Activated CD4-positive, alpha-beta memory T cell treated with anti-CD3 and anti-CD28 coated beads, Interleukin-2, amount 10 ng/mL, durations not matched to agents 7 days and 5 days (primary cell): ENCODE data around the gene GPR183. TPM values are rescaled to one million over a fixed set of nuclear protein-coding genes. Genes with fewer than 3 reads are reported as not detected.

Experiments used
- CTCF ChIA-PET: fragments of 350-600 bp; sonication (Branson Sonifier 250); formaldehyde crosslinking; loops from one replicate; lab custom pipeline; 2021; ENCODE audit warnings: antibody characterized with exemption, inconsistent platforms; lab: Charles Lee
- POLR2A ChIA-PET: fragments of 350-600 bp; sonication (Branson Sonifier 250); formaldehyde crosslinking; loops from one replicate; lab custom pipeline; 2021; ENCODE audit warnings: antibody characterized with exemption; lab: Charles Lee
- DNase-seq: peaks from one replicate; pipeline ENCODE4 v3.0.0-alpha.2; 2020
- H3K27ac Mint-ChIP-seq: one replicate; pipeline ENCODE4 v1.8.0; 2021; ENCODE audit warnings: mild to moderate bottlenecking, mixed read lengths
- H3K27me3 Mint-ChIP-seq: one replicate; pipeline ENCODE4 v1.8.0; 2021; ENCODE audit warnings: mixed read lengths
- H3K36me3 Mint-ChIP-seq: one replicate; pipeline ENCODE4 v1.8.0; 2021; ENCODE audit warnings: low read depth, mixed read lengths
- H3K4me1 Mint-ChIP-seq: one replicate; pipeline ENCODE4 v1.8.0; 2021; ENCODE audit warnings: mixed read lengths
- H3K4me3 Mint-ChIP-seq: one replicate; pipeline ENCODE4 v1.8.0; 2021; ENCODE audit warnings: mild to moderate bottlenecking, mixed read lengths
- H3K9me3 Mint-ChIP-seq: one replicate; pipeline ENCODE4 v1.8.0; 2021; ENCODE audit warnings: mixed read lengths
- total RNA-seq, 2 experiments: library from RNA; stranded (reverse); gene quantifications; one replicate each; pipeline ENCODE4 v1.2.3, GENCODE V29; 2021

Gene GPR183
- total RNA-seq, 2 experiments from 2014 or later, result 43.7 to 46.2 TPM

- peaks cover 66% of the 10 kb centered on the region for H3K36me3 Mint-ChIP-seq
These were observed 17.4 kb downstream of the GPR183 start for GRCh38 chr13:99289674-99290337.

GRCh38 chr13:99289271-99289670 lies 17.9 kb downstream of the GPR183 start:
- H3K9me3 Mint-ChIP-seq, result no peaks in the 10 kb centered on the region
- H3K4me3 Mint-ChIP-seq, result no peak overlapping the region
- peaks cover 63% of the 10 kb centered on the region for H3K36me3 Mint-ChIP-seq
- H3K27ac Mint-ChIP-seq, result peak overlapping the region; percentile 84
- no peak for DNase-seq
- POLR2A ChIA-PET, result interaction anchor here (1.0 to 21.6 kb wide), 8 partner anchors 9 to 211 kb away, joined by 3 to 393 read pairs (median 5); partner anchors contain the start of gene GPR183
- H3K4me1 Mint-ChIP-seq, result peaks cover 81% of the 10 kb centered on the region
- CTCF ChIA-PET, result interaction anchor here (1.1 to 3.1 kb wide), 7 partner anchors 15 to 147 kb away, joined by 4 to 17 read pairs (median 6); no protein-coding TSS in a partner anchor
- H3K27me3 Mint-ChIP-seq, result no peaks in the 10 kb centered on the region

More at GRCh38 chr13:99289674-99290337, 17.4 kb downstream of the GPR183 start:
- Mint-ChIP-seq H3K4me3 (no peak overlapping the region), H3K4me1 (peaks cover 78% of the 10 kb centered on the region), H3K27ac (peak overlapping the region; percentile 84), H3K27me3 (no peaks in the 10 kb centered on the region), H3K9me3 (no peaks in the 10 kb centered on the region)
- peak; percentile 70 for DNase-seq
- ChIA-PET POLR2A (interaction anchor here (1.0 to 21.6 kb wide), 9 partner anchors 9 to 211 kb away, joined by 3 to 393 read pairs (median 5); partner anchors contain the start of gene GPR183), CTCF (interaction anchor here (1.3 to 3.1 kb wide), 3 partner anchors 20 to 62 kb away, joined by 4 to 14 read pairs (median 6); no protein-coding TSS in a partner anchor)

GRCh38 chr13:99288089-99288488 lies 19.1 kb downstream of the GPR183 start:
- POLR2A ChIA-PET, result interaction anchor here (0.8 to 21.6 kb wide), 8 partner anchors 8 to 93 kb away, joined by 3 to 393 read pairs (median 5); partner anchors contain the start of gene GPR183
- H3K27me3 Mint-ChIP-seq, result no peaks in the 10 kb centered on the region
- DNase-seq, result peak; percentile 60
- peaks cover 73% of the 10 kb centered on the region for H3K4me1 Mint-ChIP-seq
- CTCF ChIA-PET, result interaction anchor here (1.1 to 3.1 kb wide), 7 partner anchors 10 to 148 kb away, joined by 3 to 17 read pairs (median 6); no protein-coding TSS in a partner anchor
- peaks cover 51% of the 10 kb centered on the region for H3K36me3 Mint-ChIP-seq
- peak overlapping the region; percentile 84 for H3K27ac Mint-ChIP-seq
- no peak overlapping the region for H3K4me3 Mint-ChIP-seq
- no peaks in the 10 kb centered on the region for H3K9me3 Mint-ChIP-seq

GRCh38 chr13:99287551-99287950 lies 19.6 kb downstream of the GPR183 start:
- POLR2A ChIA-PET, result interaction anchor here (1.0 to 21.6 kb wide), 4 partner anchors 7 to 27 kb away, joined by 3 to 393 read pairs (median 6); partner anchors contain the start of gene GPR183
- no peak for DNase-seq
- Mint-ChIP-seq H3K4me1 (peaks cover 74% of the 10 kb centered on the region), H3K27me3 (no peaks in the 10 kb centered on the region), H3K36me3 (peaks cover 46% of the 10 kb centered on the region), H3K9me3 (no peaks in the 10 kb centered on the region), H3K27ac (peak overlapping the region; percentile 84), H3K4me3 (no peak overlapping the region)
- CTCF ChIA-PET, result interaction anchor here (0.7 to 3.1 kb wide), 7 partner anchors 17 to 714 kb away, joined by 3 to 17 read pairs (median 6); no protein-coding TSS in a partner anchor

- DNase-seq, result no peak
- Mint-ChIP-seq H3K27me3 (no peaks in the 10 kb centered on the region), H3K9me3 (no peaks in the 10 kb centered on the region), H3K27ac (no peak overlapping the region), H3K4me1 (peaks cover 81% of the 10 kb centered on the region), H3K36me3 (peaks cover 38% of the 10 kb centered on the region), H3K4me3 (no peak overlapping the region)
- CTCF ChIA-PET, result interaction anchor here (1.2 to 5.2 kb wide), 2 partner anchors 12 to 15 kb away, joined by 3 to 33 read pairs; no protein-coding TSS in a partner anchor
- POLR2A ChIA-PET, result interaction anchor here (1.1 to 21.6 kb wide), 3 partner anchors 17 to 81 kb away, joined by 3 to 393 read pairs (median 3); partner anchors contain the start of gene GPR183
These were observed 21.6 kb downstream of the GPR183 start for GRCh38 chr13:99285432-99286182.

GRCh38 chr13:99282264-99283231 lies 24.7 kb downstream of the GPR183 start:
- H3K27me3 Mint-ChIP-seq, result no peaks in the 10 kb centered on the region
- H3K9me3 Mint-ChIP-seq, result no peaks in the 10 kb centered on the region
- peaks cover 40% of the 10 kb centered on the region for H3K36me3 Mint-ChIP-seq
- H3K27ac Mint-ChIP-seq, result peak overlapping the region; percentile 85
- POLR2A ChIA-PET, result interaction anchor here (1.0 to 21.6 kb wide), 11 partner anchors 11 to 219 kb away, joined by 3 to 393 read pairs (median 4); partner anchors contain the start of genes GPR183 and TM9SF2
- CTCF ChIA-PET, result interaction anchor here (0.7 to 5.2 kb wide), 6 partner anchors 12 to 385 kb away, joined by 3 to 33 read pairs (median 5); no protein-coding TSS in a partner anchor
- peaks cover 80% of the 10 kb centered on the region for H3K4me1 Mint-ChIP-seq
- peak overlapping the region; percentile 40 for H3K4me3 Mint-ChIP-seq
- no peak for DNase-seq

GRCh38 chr13:99281811-99282263 lies 25.4 kb downstream of the GPR183 start:
- DNase-seq, result peak; percentile 70
- H3K4me3 Mint-ChIP-seq, result no peak overlapping the region
- peak overlapping the region; percentile 85 for H3K27ac Mint-ChIP-seq
- no peaks in the 10 kb centered on the region for H3K9me3 Mint-ChIP-seq
- H3K36me3 Mint-ChIP-seq, result peaks cover 40% of the 10 kb centered on the region
- POLR2A ChIA-PET, result interaction anchor here (1.0 to 21.6 kb wide), 8 partner anchors 11 to 220 kb away, joined by 3 to 393 read pairs (median 5); partner anchors contain the start of genes GPR183 and TM9SF2
- H3K4me1 Mint-ChIP-seq, result peaks cover 79% of the 10 kb centered on the region
- CTCF ChIA-PET, result interaction anchor here (0.7 to 5.2 kb wide), 4 partner anchors 11 to 155 kb away, joined by 3 to 33 read pairs (median 6); no protein-coding TSS in a partner anchor
- H3K27me3 Mint-ChIP-seq, result no peaks in the 10 kb centered on the region

- H3K4me3 Mint-ChIP-seq, result no peak overlapping the region
- POLR2A ChIA-PET, result interaction anchor here (0.6 to 21.6 kb wide), 7 partner anchors 8 to 101 kb away, joined by 3 to 393 read pairs (median 3); partner anchors contain the start of genes GPR183 and UBAC2
- H3K27me3 Mint-ChIP-seq, result no peaks in the 10 kb centered on the region
- no peak for DNase-seq
- H3K27ac Mint-ChIP-seq, result no peak overlapping the region
- CTCF ChIA-PET, result interaction anchor here (0.7 to 1.4 kb wide), 3 partner anchors 14 to 145 kb away, joined by 3 to 4 read pairs (median 3); no protein-coding TSS in a partner anchor
- peaks cover 36% of the 10 kb centered on the region for H3K36me3 Mint-ChIP-seq
- peaks cover 84% of the 10 kb centered on the region for H3K4me1 Mint-ChIP-seq
- H3K9me3 Mint-ChIP-seq, result no peaks in the 10 kb centered on the region
These were observed 27.0 kb downstream of the GPR183 start for GRCh38 chr13:99280166-99280565.

- no peaks in the 10 kb centered on the region for H3K9me3 Mint-ChIP-seq
- peaks cover 38% of the 10 kb centered on the region for H3K36me3 Mint-ChIP-seq
- H3K4me3 Mint-ChIP-seq, result no peak overlapping the region
- ChIA-PET CTCF (interaction anchor here (0.7 to 1.9 kb wide), 4 partner anchors 10 to 157 kb away, joined by 3 to 7 read pairs (median 4); no protein-coding TSS in a partner anchor), POLR2A (interaction anchor here (0.6 to 21.6 kb wide), 6 partner anchors 9 to 101 kb away, joined by 3 to 393 read pairs (median 4); partner anchors contain the start of genes GPR183 and UBAC2)
- H3K27ac Mint-ChIP-seq, result no peak overlapping the region
- DNase-seq, result no peak
- H3K4me1 Mint-ChIP-seq, result peaks cover 86% of the 10 kb centered on the region
- no peaks in the 10 kb centered on the region for H3K27me3 Mint-ChIP-seq
These were observed 27.6 kb downstream of the GPR183 start for GRCh38 chr13:99279637-99280036.

- Mint-ChIP-seq H3K4me1 (peaks cover 90% of the 10 kb centered on the region), H3K36me3 (peaks cover 42% of the 10 kb centered on the region), H3K9me3 (no peaks in the 10 kb centered on the region), H3K4me3 (no peak overlapping the region), H3K27ac (peak overlapping the region; percentile 17), H3K27me3 (no peaks in the 10 kb centered on the region)
- DNase-seq, result no peak
- POLR2A ChIA-PET, result interaction anchor here (0.9 to 21.6 kb wide), 10 partner anchors 9 to 223 kb away, joined by 3 to 393 read pairs (median 4); partner anchors contain the start of genes GPR183, TM9SF2 and UBAC2
- CTCF ChIA-PET, result interaction anchor here (1.0 to 1.9 kb wide), 5 partner anchors 9 to 158 kb away, joined by 3 to 7 read pairs (median 3); no protein-coding TSS in a partner anchor
These were observed 28.4 kb downstream of the GPR183 start for GRCh38 chr13:99278843-99279242.
